ENCODE measurements around the gene MYOM1.

The MYOM1 gene

GRCh38 chr18:3120356-3120755 lies 99.4 kb downstream of the MYOM1 start:
- no peak overlapping the region for H3K27ac ChIP-seq

DNA sequence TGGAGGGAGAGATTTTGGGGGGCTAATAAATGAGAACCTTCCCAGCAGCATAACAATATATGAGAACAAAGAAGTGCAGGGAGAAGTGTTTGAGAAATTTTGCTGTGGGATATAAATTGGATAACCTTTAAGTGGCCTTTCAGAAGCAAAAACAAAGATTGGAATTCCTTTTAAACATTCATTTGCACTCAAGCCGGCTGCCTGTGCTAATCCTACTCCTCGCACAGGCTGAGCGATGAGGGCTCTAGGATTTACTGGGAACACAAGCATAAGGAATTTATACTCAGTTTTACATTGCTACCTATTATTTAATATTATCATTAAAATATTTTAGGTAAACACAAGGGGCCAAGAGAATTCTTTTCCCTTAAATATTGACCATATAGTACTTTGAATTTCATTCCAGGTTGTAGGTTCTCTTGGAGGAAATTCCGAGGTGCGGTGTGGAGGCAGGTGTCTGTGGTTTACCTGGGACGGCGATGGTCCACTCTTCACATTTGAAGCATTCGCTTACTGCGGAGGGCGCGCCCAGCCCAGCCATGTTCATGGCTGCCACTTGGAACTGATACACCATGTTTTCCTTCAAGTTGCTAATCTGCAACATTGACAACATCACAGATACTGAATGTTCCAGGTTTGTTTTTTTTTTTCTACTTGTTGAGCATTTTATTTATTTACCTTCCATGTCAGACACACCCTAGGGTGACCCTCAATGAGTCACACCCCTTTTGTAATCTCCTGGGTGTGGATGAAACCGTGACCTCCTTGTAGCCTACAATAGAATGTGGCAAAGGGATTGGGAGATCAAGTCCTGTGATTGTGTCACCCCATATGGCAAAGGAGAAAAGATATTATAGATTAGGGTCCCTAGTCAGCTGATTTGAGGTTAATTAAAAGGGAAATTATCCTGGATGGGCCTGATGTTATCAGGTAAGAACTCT lies 100.1 kb downstream of the MYOM1 start:
- H3K27ac ChIP-seq = no peak overlapping the region
- TF ChIP-seq, protein P1, sequence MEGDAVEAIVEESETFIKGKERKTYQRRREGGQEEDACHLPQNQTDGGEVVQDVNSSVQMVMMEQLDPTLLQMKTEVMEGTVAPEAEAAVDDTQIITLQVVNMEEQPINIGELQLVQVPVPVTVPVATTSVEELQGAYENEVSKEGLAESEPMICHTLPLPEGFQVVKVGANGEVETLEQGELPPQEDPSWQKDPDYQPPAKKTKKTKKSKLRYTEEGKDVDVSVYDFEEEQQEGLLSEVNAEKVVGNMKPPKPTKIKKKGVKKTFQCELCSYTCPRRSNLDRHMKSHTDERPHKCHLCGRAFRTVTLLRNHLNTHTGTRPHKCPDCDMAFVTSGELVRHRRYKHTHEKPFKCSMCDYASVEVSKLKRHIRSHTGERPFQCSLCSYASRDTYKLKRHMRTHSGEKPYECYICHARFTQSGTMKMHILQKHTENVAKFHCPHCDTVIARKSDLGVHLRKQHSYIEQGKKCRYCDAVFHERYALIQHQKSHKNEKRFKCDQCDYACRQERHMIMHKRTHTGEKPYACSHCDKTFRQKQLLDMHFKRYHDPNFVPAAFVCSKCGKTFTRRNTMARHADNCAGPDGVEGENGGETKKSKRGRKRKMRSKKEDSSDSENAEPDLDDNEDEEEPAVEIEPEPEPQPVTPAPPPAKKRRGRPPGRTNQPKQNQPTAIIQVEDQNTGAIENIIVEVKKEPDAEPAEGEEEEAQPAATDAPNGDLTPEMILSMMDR (conservative IDR thresholded peaks at IDR 0.05) = no peak
- TF ChIP-seq ZFX (IDR thresholded peaks at IDR 0.05) = no peak

More at GRCh38 chr18:3120356-3120755, 99.4 kb downstream of the MYOM1 start:
- no peak for TF ChIP-seq ZFX (IDR thresholded peaks at IDR 0.05)
- TF ChIP-seq, protein P1 (conservative IDR thresholded peaks at IDR 0.05) = no peak

GRCh38 chr18:3118195-3119010 lies 101.4 kb downstream of the MYOM1 start:
- no peak for TF ChIP-seq ZFX (IDR thresholded peaks at IDR 0.05)
- TF ChIP-seq, protein P1 (conservative IDR thresholded peaks at IDR 0.05) = no peak
- no peak overlapping the region for H3K27ac ChIP-seq

GRCh38 chr18:3117493-3118192 lies 102.1 kb downstream of the MYOM1 start:
- H3K27ac ChIP-seq = no peak overlapping the region
- TF ChIP-seq, protein P1 (conservative IDR thresholded peaks at IDR 0.05) = no peak
- TF ChIP-seq ZFX (IDR thresholded peaks at IDR 0.05) = no peak

- no peak for TF ChIP-seq ZFX (IDR thresholded peaks at IDR 0.05)
- TF ChIP-seq, protein P1 (conservative IDR thresholded peaks at IDR 0.05) = no peak
- H3K27ac ChIP-seq = no peak overlapping the region
Measured at GRCh38 chr18:3115447-3116030, 104.2 kb downstream of the MYOM1 start.

- TF ChIP-seq, protein P1 (conservative IDR thresholded peaks at IDR 0.05) = no peak
- TF ChIP-seq ZFX (IDR thresholded peaks at IDR 0.05) = no peak
- no peak overlapping the region for H3K27ac ChIP-seq
Measured at GRCh38 chr18:3114451-3114850, 105.3 kb downstream of the MYOM1 start.
